Left lung (tissue), 10 donors: ENCODE measurements around the gene RNASE11. TPM values are rescaled to one million over a fixed set of nuclear protein-coding genes. Genes with fewer than 3 reads are reported as not detected.
"Not testable (repeated sequence)": the region's sequence is repeated elsewhere in the genome, so short reads cannot be mapped to it uniquely, and the experiment has no call there.

Experiments used
- ATAC-seq: fragments of 200-7000 bp; cut with Tn5 transposase; one replicate; pipeline ENCODE4 v1.9.1; 2020; ENCODE audit warnings: moderate library complexity
- DNase-seq, 4 donors: peaks; one replicate each; pipeline ENCODE4 v3.0.0-alpha.2; 2013 to 2020
- H3K27ac ChIP-seq, 2 donors: fragments of 200-600 bp; sonication (generic) in 1 of 2; one replicate each; pipeline versions ENCODE4 v1.5.0 to v1.8.0; 2020 to 2021
- H3K27me3 ChIP-seq, 2 donors: fragments of 200-600 bp; sonication (generic) in 1 of 2; one replicate each; pipeline versions ENCODE4 v1.5.0 to v1.8.0; 2020 to 2021
- H3K36me3 ChIP-seq, 2 donors: fragments of 200-600 bp; sonication (generic) in 1 of 2; one replicate each; pipeline versions ENCODE4 v1.5.0 to v1.8.0; 2020 to 2021
- H3K4me1 ChIP-seq, 2 donors: fragments of 200-600 bp; one replicate each; pipeline ENCODE4 v1.8.0; 2021
- H3K4me3 ChIP-seq, 2 donors: fragments of 200-600 bp; sonication (generic) in 1 of 2; one replicate each; pipeline versions ENCODE4 v1.5.0 to v1.8.0; 2020 to 2021; ENCODE audit warnings: mild to moderate bottlenecking in 1 of 2
- H3K9me3 ChIP-seq, 2 donors: fragments of 200-600 bp; sonication (generic) in 1 of 2; one replicate each; pipeline versions ENCODE4 v1.5.0 to v1.8.0; 2020 to 2021
- CTCF ChIP-seq, 2 donors: fragments of 200-600 bp; sonication (generic) in 1 of 2; IDR thresholded peaks; one replicate each; pipeline versions ENCODE4 v1.5.0 to v1.8.0; 2021; ENCODE audit warnings: antibody characterized with exemption in 2 of 2
- intact Hi-C, 2 donors: fragments of 100-400 bp; cut with DNase I; formaldehyde crosslinking; loops; one replicate each; pipeline versions ENCODE4 v1.11.2 to v1.14.2; 2022
- polyA plus RNA-seq, 6 donors: library from polyadenylated mRNA; unstranded; fragments of 120-200 nt; gene quantifications; one replicate each; pipeline ENCODE4 v1.2.1, GENCODE V29; 2013; ENCODE audit not compliant: insufficient read length in 6 of 6
- total RNA-seq, 2 donors: library from RNA; stranded (reverse); fragmentation: NEBNext Ultra II Directional; extraction: Animal tissue kit (Norgen Biotek cat#: 25700); gene quantifications; one replicate each; pipeline ENCODE4 v1.2.1, GENCODE V29; 2021
- donor health status: DM: no; HTN: yes; CAD: no.
- donor health status: DM: no; HTN: no; CAD: no.

Gene RNASE11
- total and polyA plus RNA-seq, 8 donors: not detected

GRCh38 chr14:20580242-20580641, 7.6 kb downstream of the RNASE11 start:
- Histone ChIP-seq H3K4me3 (no peak overlapping the region), H3K4me1 (no peaks in the 10 kb centered on the region), H3K27ac (no peak overlapping the region), H3K9me3 (no peaks in the 10 kb centered on the region), H3K27me3 (no peaks in the 10 kb centered on the region), H3K36me3 (no peaks in the 10 kb centered on the region)
- DNase-seq: no peak
- intact Hi-C loops: no loop called here
- TF ChIP-seq CTCF (IDR thresholded peaks at IDR 0.05): no peak
- no peak for ATAC-seq

- ATAC-seq (no peak), DNase-seq (no peak)
- no peaks in the 10 kb centered on the region for H3K27me3 ChIP-seq
- intact Hi-C loops: no loop called here
- TF ChIP-seq CTCF (IDR thresholded peaks at IDR 0.05): no peak
- no peak overlapping the region for H3K4me3 ChIP-seq
- H3K9me3 ChIP-seq: no peaks in the 10 kb centered on the region
- H3K27ac ChIP-seq: no peak overlapping the region
- H3K4me1 ChIP-seq: no peaks in the 10 kb centered on the region
- H3K36me3 ChIP-seq: no peaks in the 10 kb centered on the region
Measured at GRCh38 chr14:20578784-20579502, 8.9 kb downstream of the RNASE11 start.

- TF ChIP-seq CTCF (IDR thresholded peaks at IDR 0.05): no peak
- intact Hi-C loops: no loop called here
- H3K27ac ChIP-seq: no peak overlapping the region
- no peak for ATAC-seq
- no peak overlapping the region for H3K4me3 ChIP-seq
- no peak for DNase-seq
- H3K4me1 ChIP-seq: no peaks in the 10 kb centered on the region
- H3K9me3 ChIP-seq: no peaks in the 10 kb centered on the region
- no peaks in the 10 kb centered on the region for H3K36me3 ChIP-seq
- no peaks in the 10 kb centered on the region for H3K27me3 ChIP-seq
Measured at GRCh38 chr14:20578325-20578724, 9.5 kb downstream of the RNASE11 start.

GRCh38 chr14:20572382-20572990, 15.3 kb downstream of the RNASE11 start:
- peaks cover 0 to 21% of the 10 kb centered on the region in 2 donors for H3K9me3 ChIP-seq
- H3K36me3 ChIP-seq, ATAC-seq, H3K4me1 ChIP-seq, H3K27ac ChIP-seq, H3K27me3 ChIP-seq, DNase-seq, H3K4me3 ChIP-seq, intact Hi-C loops: not testable (repeated sequence)

GRCh38 chr14:20570720-20571119, 17.1 kb downstream of the RNASE11 start:
- ATAC-seq, H3K4me1 ChIP-seq, H3K27ac ChIP-seq, DNase-seq, H3K27me3 ChIP-seq, intact Hi-C loops, H3K36me3 ChIP-seq, H3K4me3 ChIP-seq: not testable (repeated sequence)
- peaks cover 0 to 21% of the 10 kb centered on the region in 2 donors for H3K9me3 ChIP-seq

- H3K36me3 ChIP-seq, intact Hi-C loops, DNase-seq, H3K4me1 ChIP-seq, H3K27ac ChIP-seq, H3K4me3 ChIP-seq, ATAC-seq, H3K27me3 ChIP-seq: not testable (repeated sequence)
- peaks cover 0 to 21% of the 10 kb centered on the region in 2 donors for H3K9me3 ChIP-seq
Measured at GRCh38 chr14:20569865-20570264, 17.9 kb downstream of the RNASE11 start.
